ENCODE data around the gene KNSTRN.

The KNSTRN gene

GRCh38 chr15:40421246-40422157, 39.0 kb downstream of the KNSTRN start:
- DNase-seq (ENCODE audit: insufficient read length, low spot score) (peak; percentile 94), FAIRE-seq (peak; percentile 97)
- no peak for TF ChIP-seq PAX5 (IDR thresholded peaks at IDR 0.05; ENCODE audit: insufficient read depth, low read length, severe bottlenecking)
- TF ChIP-seq POU2F2 (IDR thresholded peaks at IDR 0.05; ENCODE audit: low read depth, low read length): no peak
- TF ChIP-seq TAF1 (IDR thresholded peaks at IDR 0.05; ENCODE audit: low read depth, low read length): no peak
- 0 out of 2 replicates have a peak, but pooled peaks have one; percentile 4 for TF ChIP-seq POLR2AphosphoS5 (IDR thresholded peaks at IDR 0.05; ENCODE audit: low read depth, low read length)
- no peak for TF ChIP-seq SPI1 (IDR thresholded peaks at IDR 0.05; ENCODE audit: low read depth, low read length)
- TF ChIP-seq POLR2A (IDR thresholded peaks at IDR 0.05; ENCODE audit: low read depth, low read length): no peak

GRCh38 chr15:40424483-40425115, 42.1 kb downstream of the KNSTRN start:
- no peak for FAIRE-seq
- no peak for DNase-seq (ENCODE audit: insufficient read length, low spot score)

GRCh38 chr15:40425681-40426080, 43.2 kb downstream of the KNSTRN start:
- TF ChIP-seq POLR2A (IDR thresholded peaks at IDR 0.05; ENCODE audit: low read depth, low read length) (no peak), POLR2AphosphoS5 (IDR thresholded peaks at IDR 0.05; ENCODE audit: low read depth, low read length) (no peak), TAF1 (IDR thresholded peaks at IDR 0.05; ENCODE audit: low read depth, low read length) (no peak), SPI1 (IDR thresholded peaks at IDR 0.05; ENCODE audit: low read depth, low read length) (no peak), PAX5 (IDR thresholded peaks at IDR 0.05; ENCODE audit: insufficient read depth, low read length, severe bottlenecking) (no peak), POU2F2 (IDR thresholded peaks at IDR 0.05; ENCODE audit: low read depth, low read length) (no peak)
- no peak for FAIRE-seq
- DNase-seq (ENCODE audit: insufficient read length, low spot score): no peak

More at GRCh38 chr15:40424483-40425115, 42.1 kb downstream of the KNSTRN start:
- TF ChIP-seq PAX5 (IDR thresholded peaks at IDR 0.05; ENCODE audit: insufficient read depth, low read length, severe bottlenecking): no peak
- TF ChIP-seq TAF1 (IDR thresholded peaks at IDR 0.05; ENCODE audit: low read depth, low read length): no peak
- no peak for TF ChIP-seq POLR2A (IDR thresholded peaks at IDR 0.05; ENCODE audit: low read depth, low read length)
- no peak for TF ChIP-seq POLR2AphosphoS5 (IDR thresholded peaks at IDR 0.05; ENCODE audit: low read depth, low read length)
- TF ChIP-seq SPI1 (IDR thresholded peaks at IDR 0.05; ENCODE audit: low read depth, low read length): no peak

GRCh38 chr15:40427188-40427587, 44.7 kb downstream of the KNSTRN start:
- no peak for FAIRE-seq
- no peak for TF ChIP-seq SPI1 (IDR thresholded peaks at IDR 0.05; ENCODE audit: low read depth, low read length)
- DNase-seq (ENCODE audit: insufficient read length, low spot score): no peak

- FAIRE-seq: no peak
- TF ChIP-seq PAX5 (IDR thresholded peaks at IDR 0.05; ENCODE audit: insufficient read depth, low read length, severe bottlenecking): no peak
- no peak for TF ChIP-seq POU2F2 (IDR thresholded peaks at IDR 0.05; ENCODE audit: low read depth, low read length)
- no peak for TF ChIP-seq POLR2AphosphoS5 (IDR thresholded peaks at IDR 0.05; ENCODE audit: low read depth, low read length)
- no peak for DNase-seq (ENCODE audit: insufficient read length, low spot score)
Measured at GRCh38 chr15:40428185-40428584, 45.7 kb downstream of the KNSTRN start.

GRCh38 chr15:40429068-40429710, 46.7 kb downstream of the KNSTRN start:
- DNase-seq (ENCODE audit: insufficient read length, low spot score) (no peak), FAIRE-seq (no peak)
- TF ChIP-seq PAX5 (IDR thresholded peaks at IDR 0.05; ENCODE audit: insufficient read depth, low read length, severe bottlenecking) (no peak), TAF1 (IDR thresholded peaks at IDR 0.05; ENCODE audit: low read depth, low read length) (no peak), POLR2AphosphoS5 (IDR thresholded peaks at IDR 0.05; ENCODE audit: low read depth, low read length) (no peak), POLR2A (IDR thresholded peaks at IDR 0.05; ENCODE audit: low read depth, low read length) (no peak), SPI1 (IDR thresholded peaks at IDR 0.05; ENCODE audit: low read depth, low read length) (no peak), POU2F2 (IDR thresholded peaks at IDR 0.05; ENCODE audit: low read depth, low read length) (no peak)

GRCh38 chr15:40430271-40430805, 47.8 kb downstream of the KNSTRN start:
- FAIRE-seq (no peak), DNase-seq (ENCODE audit: insufficient read length, low spot score) (no peak)
- TF ChIP-seq SPI1 (IDR thresholded peaks at IDR 0.05; ENCODE audit: low read depth, low read length) (no peak), POLR2A (IDR thresholded peaks at IDR 0.05; ENCODE audit: low read depth, low read length) (no peak), TAF1 (IDR thresholded peaks at IDR 0.05; ENCODE audit: low read depth, low read length) (no peak), POU2F2 (IDR thresholded peaks at IDR 0.05; ENCODE audit: low read depth, low read length) (no peak), PAX5 (IDR thresholded peaks at IDR 0.05; ENCODE audit: insufficient read depth, low read length, severe bottlenecking) (no peak), POLR2AphosphoS5 (IDR thresholded peaks at IDR 0.05; ENCODE audit: low read depth, low read length) (no peak)

GRCh38 chr15:40435023-40435709, 52.6 kb downstream of the KNSTRN start:
- DNase-seq (ENCODE audit: insufficient read length, low spot score) (no peak), FAIRE-seq (no peak)
- TF ChIP-seq TAF1 (IDR thresholded peaks at IDR 0.05; ENCODE audit: low read depth, low read length): no peak

GRCh38 chr15:40435710-40436089, 53.2 kb downstream of the KNSTRN start:
- DNase-seq (ENCODE audit: insufficient read length, low spot score) (no peak), FAIRE-seq (no peak)
- TF ChIP-seq SPI1 (IDR thresholded peaks at IDR 0.05; ENCODE audit: low read depth, low read length) (no peak), POU2F2 (IDR thresholded peaks at IDR 0.05; ENCODE audit: low read depth, low read length) (no peak), TAF1 (IDR thresholded peaks at IDR 0.05; ENCODE audit: low read depth, low read length) (no peak), POLR2AphosphoS5 (IDR thresholded peaks at IDR 0.05; ENCODE audit: low read depth, low read length) (no peak), POLR2A (IDR thresholded peaks at IDR 0.05; ENCODE audit: low read depth, low read length) (no peak), PAX5 (IDR thresholded peaks at IDR 0.05; ENCODE audit: insufficient read depth, low read length, severe bottlenecking) (no peak)
